22Rv1 (cell line): ENCODE measurements around the gene RETREG1.

Experiments
- ZFX ChIP-seq: fragments of 450-650 bp; IDR thresholded peaks from 2 replicates; pipeline ENCODE4 v1.6.1; 2017; ENCODE audit warnings: antibody characterized with exemption, borderline replicate concordance
- TF ChIP-seq, protein P1 (sequence below): fragments of 450-650 bp; IDR thresholded peaks from 2 replicates; pipeline ENCODE4 v1.5.1; 2017; ENCODE audit warnings: mild to moderate bottlenecking

GRCh38 chr5:16459451-16459850, 157.3 kb downstream of the RETREG1 start:
- TF ChIP-seq, protein P1, sequence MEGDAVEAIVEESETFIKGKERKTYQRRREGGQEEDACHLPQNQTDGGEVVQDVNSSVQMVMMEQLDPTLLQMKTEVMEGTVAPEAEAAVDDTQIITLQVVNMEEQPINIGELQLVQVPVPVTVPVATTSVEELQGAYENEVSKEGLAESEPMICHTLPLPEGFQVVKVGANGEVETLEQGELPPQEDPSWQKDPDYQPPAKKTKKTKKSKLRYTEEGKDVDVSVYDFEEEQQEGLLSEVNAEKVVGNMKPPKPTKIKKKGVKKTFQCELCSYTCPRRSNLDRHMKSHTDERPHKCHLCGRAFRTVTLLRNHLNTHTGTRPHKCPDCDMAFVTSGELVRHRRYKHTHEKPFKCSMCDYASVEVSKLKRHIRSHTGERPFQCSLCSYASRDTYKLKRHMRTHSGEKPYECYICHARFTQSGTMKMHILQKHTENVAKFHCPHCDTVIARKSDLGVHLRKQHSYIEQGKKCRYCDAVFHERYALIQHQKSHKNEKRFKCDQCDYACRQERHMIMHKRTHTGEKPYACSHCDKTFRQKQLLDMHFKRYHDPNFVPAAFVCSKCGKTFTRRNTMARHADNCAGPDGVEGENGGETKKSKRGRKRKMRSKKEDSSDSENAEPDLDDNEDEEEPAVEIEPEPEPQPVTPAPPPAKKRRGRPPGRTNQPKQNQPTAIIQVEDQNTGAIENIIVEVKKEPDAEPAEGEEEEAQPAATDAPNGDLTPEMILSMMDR: no peak
- TF ChIP-seq ZFX: no peak
